ENCODE measurements around the gene VIPR2.
"Not testable (repeated sequence)": the region's sequence is repeated elsewhere in the genome, so short reads cannot be mapped to it uniquely, and the experiment has no call there.

Gene VIPR2

GRCh38 chr7:159138508-159138907 lies 6.2 kb downstream of the VIPR2 start:
- Histone ChIP-seq H3K36me3 (ENCODE audit: control insufficient read depth, insufficient read depth, low read length) (no peaks in the 10 kb centered on the region), H3K27me3 (ENCODE audit: control insufficient read depth, insufficient read depth, low read length) (peaks cover 20% of the 10 kb centered on the region), H3K9me3 (ENCODE audit: control insufficient read depth, insufficient read depth, low read depth, low read length) (no peaks in the 10 kb centered on the region; the same call in 1 of the 2 replicates)

DNA sequence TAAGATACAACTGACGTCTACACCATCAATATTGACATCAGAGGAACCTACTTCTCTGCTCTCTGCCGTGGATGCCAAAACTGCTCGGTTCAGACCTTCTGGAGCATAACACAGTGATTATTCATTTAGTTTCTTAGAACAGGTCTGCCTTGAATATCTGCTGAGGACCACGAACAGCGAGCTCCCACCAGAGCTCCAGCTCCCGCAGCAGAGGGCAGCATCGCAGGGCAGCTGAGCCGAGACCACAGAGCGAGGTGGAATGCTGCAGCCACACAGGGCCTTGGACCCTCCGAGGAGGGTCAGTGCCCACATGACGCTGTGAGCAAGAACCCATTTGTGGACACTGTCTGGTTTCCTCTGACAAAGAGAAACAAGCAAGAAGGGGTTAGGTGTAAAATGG lies 6.8 kb downstream of the VIPR2 start:
- H3K27me3 ChIP-seq (ENCODE audit: control insufficient read depth, insufficient read depth, low read length) = peaks cover 14% of the 10 kb centered on the region
- H3K9ac ChIP-seq (ENCODE audit: low read length) = no peak overlapping the region
- H3K36me3 ChIP-seq (ENCODE audit: control insufficient read depth, insufficient read depth, low read length) = no peaks in the 10 kb centered on the region
- H3K9me3 ChIP-seq (ENCODE audit: control insufficient read depth, insufficient read depth, low read depth, low read length) = no peaks in the 10 kb centered on the region; the same call in 1 of the 2 replicates
- H3K27ac ChIP-seq (ENCODE audit: low read depth, low read length) = no peak overlapping the region
- H3K4me1 ChIP-seq (ENCODE audit: control insufficient read depth, insufficient read depth, low read length) = peaks cover 19% of the 10 kb centered on the region
- H3K4me3 ChIP-seq (ENCODE audit: low read depth, low read length) = no peak overlapping the region

More at GRCh38 chr7:159138508-159138907, 6.2 kb downstream of the VIPR2 start:
- Histone ChIP-seq H3K9ac (ENCODE audit: low read length) (no peak overlapping the region), H3K4me1 (ENCODE audit: control insufficient read depth, insufficient read depth, low read length) (peaks cover 25% of the 10 kb centered on the region), H3K4me3 (ENCODE audit: low read depth, low read length) (no peak overlapping the region), H3K27ac (ENCODE audit: low read depth, low read length) (no peak overlapping the region)

DNA sequence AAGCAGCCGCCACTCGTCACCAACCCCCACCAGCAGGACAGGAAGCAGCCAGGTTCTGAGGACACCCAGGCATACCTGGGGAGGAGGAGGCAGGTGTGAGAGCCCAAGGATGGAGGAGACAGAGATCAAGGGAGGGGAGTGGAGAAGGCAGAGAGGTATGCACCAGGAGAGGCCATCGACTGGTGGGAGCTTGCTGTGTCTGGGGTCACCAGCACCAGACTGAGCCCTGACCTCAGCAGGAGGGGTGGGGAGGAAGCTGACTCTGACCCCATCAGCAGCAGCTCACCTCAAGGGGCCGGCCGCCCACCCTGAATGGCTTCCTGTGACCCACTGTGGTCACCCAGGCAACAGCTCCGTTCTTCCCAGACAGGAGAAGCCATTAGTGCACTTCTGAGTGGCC lies 7.8 kb downstream of the VIPR2 start:
- no peaks in the 10 kb centered on the region; the same call in 1 of the 2 replicates for H3K9me3 ChIP-seq (ENCODE audit: control insufficient read depth, insufficient read depth, low read depth, low read length)
- no peak overlapping the region for H3K4me3 ChIP-seq (ENCODE audit: low read depth, low read length)
- H3K4me1 ChIP-seq (ENCODE audit: control insufficient read depth, insufficient read depth, low read length) = peaks cover 13% of the 10 kb centered on the region
- peaks cover 3% of the 10 kb centered on the region for H3K27me3 ChIP-seq (ENCODE audit: control insufficient read depth, insufficient read depth, low read length)
- no peaks in the 10 kb centered on the region for H3K36me3 ChIP-seq (ENCODE audit: control insufficient read depth, insufficient read depth, low read length)
- H3K9ac ChIP-seq (ENCODE audit: low read length) = no peak overlapping the region
- H3K27ac ChIP-seq (ENCODE audit: low read depth, low read length) = no peak overlapping the region

GRCh38 chr7:159136442-159136841 lies 8.2 kb downstream of the VIPR2 start:
- H3K27ac ChIP-seq (ENCODE audit: low read depth, low read length) = no peak overlapping the region
- peaks cover 11% of the 10 kb centered on the region for H3K4me1 ChIP-seq (ENCODE audit: control insufficient read depth, insufficient read depth, low read length)
- no peaks in the 10 kb centered on the region for H3K36me3 ChIP-seq (ENCODE audit: control insufficient read depth, insufficient read depth, low read length)
- no peak overlapping the region for H3K9ac ChIP-seq (ENCODE audit: low read length)
- H3K27me3 ChIP-seq (ENCODE audit: control insufficient read depth, insufficient read depth, low read length) = 0 out of 2 replicates have a peak, but pooled peaks cover 3% of the 10 kb centered on the region
- no peaks in the 10 kb centered on the region; the same call in 1 of the 2 replicates for H3K9me3 ChIP-seq (ENCODE audit: control insufficient read depth, insufficient read depth, low read depth, low read length)
- H3K4me3 ChIP-seq (ENCODE audit: low read depth, low read length) = no peak overlapping the region

- Histone ChIP-seq H3K9me3 (ENCODE audit: control insufficient read depth, insufficient read depth, low read depth, low read length) (no peaks in the 10 kb centered on the region; the same call in 1 of the 2 replicates), H3K27ac (ENCODE audit: low read depth, low read length) (no peak overlapping the region), H3K9ac (ENCODE audit: low read length) (no peak overlapping the region), H3K27me3 (ENCODE audit: control insufficient read depth, insufficient read depth, low read length) (0 out of 2 replicates have a peak, but pooled peaks cover 1% of the 10 kb centered on the region), H3K4me3 (ENCODE audit: low read depth, low read length) (no peak overlapping the region), H3K36me3 (ENCODE audit: control insufficient read depth, insufficient read depth, low read length) (no peaks in the 10 kb centered on the region), H3K4me1 (ENCODE audit: control insufficient read depth, insufficient read depth, low read length) (peaks cover 10% of the 10 kb centered on the region)
Measured at GRCh38 chr7:159136013-159136412, 8.7 kb downstream of the VIPR2 start.

DNA sequence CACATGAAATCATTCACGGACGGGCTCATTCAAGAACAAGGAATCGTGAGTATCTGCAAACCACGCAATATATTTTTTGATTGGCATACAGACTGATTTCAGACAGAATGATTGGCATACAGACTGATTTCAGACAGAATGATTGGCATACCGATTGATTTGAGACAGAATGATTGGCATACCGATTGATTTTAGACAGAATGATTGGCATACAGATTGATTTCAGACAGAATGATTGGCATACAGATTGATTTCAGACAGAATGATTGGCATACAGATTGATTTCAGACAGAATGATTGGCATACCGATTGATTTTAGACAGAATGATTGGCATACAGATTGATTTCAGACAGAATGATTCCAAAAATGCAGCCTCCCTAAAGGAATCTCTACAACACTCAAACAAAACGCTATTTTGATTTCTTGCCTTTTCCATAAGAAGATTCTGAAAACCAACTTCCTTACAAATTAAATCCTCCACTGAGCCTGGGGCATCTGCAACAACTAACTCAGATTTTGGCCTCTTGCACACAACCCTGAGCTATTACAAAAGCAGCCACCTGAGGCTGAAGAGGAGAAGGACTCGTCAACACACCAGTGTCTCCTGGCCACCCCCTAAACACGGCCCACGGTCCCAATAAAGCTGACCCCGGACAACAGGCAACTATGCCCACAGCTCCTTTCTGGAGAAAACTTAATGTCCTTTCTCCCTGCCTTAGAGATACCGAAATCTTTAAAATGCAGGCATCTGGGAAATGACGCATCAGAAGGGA lies 11.8 kb downstream of the VIPR2 start:
- not testable (repeated sequence) for H3K27ac ChIP-seq (ENCODE audit: low read depth, low read length); H3K4me1 ChIP-seq (ENCODE audit: control insufficient read depth, insufficient read depth, low read length); H3K36me3 ChIP-seq (ENCODE audit: control insufficient read depth, insufficient read depth, low read length); H3K4me3 ChIP-seq (ENCODE audit: low read depth, low read length); H3K9me3 ChIP-seq (ENCODE audit: control insufficient read depth, insufficient read depth, low read depth, low read length); H3K9ac ChIP-seq (ENCODE audit: low read length); H3K27me3 ChIP-seq (ENCODE audit: control insufficient read depth, insufficient read depth, low read length)

DNA sequence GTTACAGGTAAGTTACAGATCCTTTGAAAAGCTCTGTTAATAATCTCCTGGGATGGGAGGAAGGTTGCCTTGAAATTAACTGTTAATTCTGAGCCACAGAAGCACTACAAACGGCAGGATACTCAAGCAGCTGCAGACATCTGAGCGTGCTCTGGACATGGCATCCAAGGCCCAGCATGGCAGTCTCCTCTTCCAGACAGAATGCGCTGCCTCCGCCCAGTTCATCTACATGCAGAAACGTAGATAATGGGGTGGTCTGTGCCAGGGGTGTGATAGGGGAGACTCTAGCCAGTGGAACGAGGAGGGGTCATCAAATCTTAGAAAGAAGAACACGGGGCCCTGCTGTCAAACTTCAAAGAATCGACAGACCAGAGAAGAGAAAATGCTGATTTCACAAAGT lies 13.8 kb downstream of the VIPR2 start:
- Histone ChIP-seq H3K4me3 (ENCODE audit: low read depth, low read length) (no peak overlapping the region), H3K4me1 (ENCODE audit: control insufficient read depth, insufficient read depth, low read length) (peaks cover 14% of the 10 kb centered on the region; the same call in 1 of the 2 replicates), H3K9me3 (ENCODE audit: control insufficient read depth, insufficient read depth, low read depth, low read length) (no peaks in the 10 kb centered on the region), H3K36me3 (ENCODE audit: control insufficient read depth, insufficient read depth, low read length) (no peaks in the 10 kb centered on the region), H3K27me3 (ENCODE audit: control insufficient read depth, insufficient read depth, low read length) (no peaks in the 10 kb centered on the region), H3K27ac (ENCODE audit: low read depth, low read length) (no peak overlapping the region), H3K9ac (ENCODE audit: low read length) (no peak overlapping the region)

DNA sequence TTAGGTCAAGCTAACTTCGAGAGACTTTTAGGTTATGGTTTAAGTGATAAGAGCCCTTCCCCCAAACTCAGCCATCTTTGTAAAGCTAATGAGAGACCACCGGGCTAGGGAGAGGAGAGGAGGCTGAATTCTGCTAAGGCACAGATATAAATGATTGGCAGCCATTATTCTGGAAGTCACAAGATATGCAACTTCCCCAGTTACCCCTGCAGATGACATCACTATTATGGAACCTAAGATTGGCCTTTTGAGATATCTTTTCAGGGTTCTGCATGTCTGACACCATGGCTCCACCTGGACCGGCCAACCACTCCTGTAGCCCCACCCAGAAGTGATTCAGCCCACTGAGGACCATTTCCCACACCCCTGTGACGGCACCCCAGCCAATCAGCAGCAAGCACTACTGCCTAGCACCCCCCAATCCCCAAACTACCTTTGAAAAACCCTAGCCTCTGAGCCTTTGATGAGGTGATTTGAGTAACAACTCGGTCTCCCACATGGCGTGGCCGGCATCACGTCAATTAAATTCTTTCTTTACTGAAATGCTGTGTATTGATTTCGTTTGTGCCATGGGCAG lies 14.4 kb downstream of the VIPR2 start:
- Histone ChIP-seq H3K36me3 (ENCODE audit: control insufficient read depth, insufficient read depth, low read length) (no peaks in the 10 kb centered on the region), H3K4me1 (ENCODE audit: control insufficient read depth, insufficient read depth, low read length) (peaks cover 16% of the 10 kb centered on the region; the same call in 1 of the 2 replicates), H3K4me3 (ENCODE audit: low read depth, low read length) (no peak overlapping the region), H3K27me3 (ENCODE audit: control insufficient read depth, insufficient read depth, low read length) (no peaks in the 10 kb centered on the region), H3K9ac (ENCODE audit: low read length) (no peak overlapping the region), H3K9me3 (ENCODE audit: control insufficient read depth, insufficient read depth, low read depth, low read length) (no peaks in the 10 kb centered on the region), H3K27ac (ENCODE audit: low read depth, low read length) (no peak overlapping the region)

- H3K9me3 ChIP-seq (ENCODE audit: control insufficient read depth, insufficient read depth, low read depth, low read length) = no peaks in the 10 kb centered on the region
- H3K4me1 ChIP-seq (ENCODE audit: control insufficient read depth, insufficient read depth, low read length) = peaks cover 16% of the 10 kb centered on the region; the same call in 1 of the 2 replicates
- H3K27me3 ChIP-seq (ENCODE audit: control insufficient read depth, insufficient read depth, low read length) = no peaks in the 10 kb centered on the region
- H3K36me3 ChIP-seq (ENCODE audit: control insufficient read depth, insufficient read depth, low read length) = no peaks in the 10 kb centered on the region
- H3K9ac ChIP-seq (ENCODE audit: low read length) = no peak overlapping the region
- H3K27ac ChIP-seq (ENCODE audit: low read depth, low read length) = no peak overlapping the region
- no peak overlapping the region for H3K4me3 ChIP-seq (ENCODE audit: low read depth, low read length)
Measured at GRCh38 chr7:159128767-159129166, 15.9 kb downstream of the VIPR2 start.

GRCh38 chr7:159127691-159128642 lies 16.7 kb downstream of the VIPR2 start:
- H3K4me1 ChIP-seq (ENCODE audit: control insufficient read depth, insufficient read depth, low read length) = peaks cover 16% of the 10 kb centered on the region; the same call in 1 of the 2 replicates
- no peaks in the 10 kb centered on the region for H3K36me3 ChIP-seq (ENCODE audit: control insufficient read depth, insufficient read depth, low read length)
- H3K27me3 ChIP-seq (ENCODE audit: control insufficient read depth, insufficient read depth, low read length) = no peaks in the 10 kb centered on the region
- no peak overlapping the region for H3K27ac ChIP-seq (ENCODE audit: low read depth, low read length)
- H3K4me3 ChIP-seq (ENCODE audit: low read depth, low read length) = no peak overlapping the region
- H3K9ac ChIP-seq (ENCODE audit: low read length) = no peak overlapping the region
- no peaks in the 10 kb centered on the region for H3K9me3 ChIP-seq (ENCODE audit: control insufficient read depth, insufficient read depth, low read depth, low read length)

Measured in HUES6 (cell line).